ENCODE measurements around the gene TANGO2.

- TF ChIP-seq POLR2AphosphoS5 (IDR thresholded peaks at IDR 0.05), result no peak
- TF ChIP-seq CTCF (IDR thresholded peaks at IDR 0.05 in 8 of 11, conservative IDR thresholded peaks at IDR 0.05 in 3 of 11), result no peak
Measured at GRCh38 chr22:20093418-20094196, 72.7 kb downstream of the TANGO2 start.
